Esophagus muscularis mucosa (tissue), 4 donors: ENCODE measurements around the gene KIAA0040.

ENCODE experiments used
- CTCF ChIP-seq, 3 experiments: fragments of 200-600 bp in 2 of 3; fragments of 450-650 bp in 1 of 3; sonication (generic) in 2 of 3; IDR thresholded peaks; one replicate each; pipeline ENCODE4 v1.5.1; 2017 to 2019; ENCODE audit warnings: antibody characterized with exemption in 3 of 3, mild to moderate bottlenecking in 2 of 3, moderate library complexity in 1 of 3
- EP300 ChIP-seq: sonication (generic); formaldehyde crosslinking; IDR thresholded peaks from one replicate; pipeline ENCODE4 v1.6.1; 2017; ENCODE audit warnings: antibody characterized with exemption
- POLR2A ChIP-seq: fragments of 450-650 bp; IDR thresholded peaks from one replicate; pipeline ENCODE4 v1.6.1; 2017; ENCODE audit warnings: antibody characterized with exemption, moderate library complexity, mild to moderate bottlenecking, low read depth

GRCh38 chr1:175185903-175186302 lies 6.7 kb downstream of the KIAA0040 start:
- no peak for TF ChIP-seq EP300
- no peak for TF ChIP-seq CTCF (IDR thresholded peaks at IDR 0.05)
- TF ChIP-seq POLR2A = no peak
